ENCODE data around the gene HECTD2. TPM values are rescaled to one million over a fixed set of nuclear protein-coding genes. Genes with fewer than 3 reads are reported as not detected.

Gene HECTD2
- total RNA-seq, 1 experiment from 2014 or later, result 10.0 TPM

Other genes starting within 250 kb of the HECTD2 start
- gene PCGF5, start 189.7 kb upstream of the HECTD2 start, total RNA-seq (2014; rRNA removed; shearing (Covaris generic)), result 29.5 and 31.8 TPM in 2 replicates
- not detected in 2 replicates for gene PPP1R3C, start 222.7 kb downstream of the HECTD2 start, total RNA-seq (2014; rRNA removed; shearing (Covaris generic))

Measured in RPMI7951 (cell line).